ENCODE data around the gene LITAF. TPM values are rescaled to one million over a fixed set of nuclear protein-coding genes. Genes with fewer than 3 reads are reported as not detected.

The LITAF gene
- total RNA-seq, 6 donors from 2014 or later, result 65.8 to 281 (median 113) TPM

DNA sequence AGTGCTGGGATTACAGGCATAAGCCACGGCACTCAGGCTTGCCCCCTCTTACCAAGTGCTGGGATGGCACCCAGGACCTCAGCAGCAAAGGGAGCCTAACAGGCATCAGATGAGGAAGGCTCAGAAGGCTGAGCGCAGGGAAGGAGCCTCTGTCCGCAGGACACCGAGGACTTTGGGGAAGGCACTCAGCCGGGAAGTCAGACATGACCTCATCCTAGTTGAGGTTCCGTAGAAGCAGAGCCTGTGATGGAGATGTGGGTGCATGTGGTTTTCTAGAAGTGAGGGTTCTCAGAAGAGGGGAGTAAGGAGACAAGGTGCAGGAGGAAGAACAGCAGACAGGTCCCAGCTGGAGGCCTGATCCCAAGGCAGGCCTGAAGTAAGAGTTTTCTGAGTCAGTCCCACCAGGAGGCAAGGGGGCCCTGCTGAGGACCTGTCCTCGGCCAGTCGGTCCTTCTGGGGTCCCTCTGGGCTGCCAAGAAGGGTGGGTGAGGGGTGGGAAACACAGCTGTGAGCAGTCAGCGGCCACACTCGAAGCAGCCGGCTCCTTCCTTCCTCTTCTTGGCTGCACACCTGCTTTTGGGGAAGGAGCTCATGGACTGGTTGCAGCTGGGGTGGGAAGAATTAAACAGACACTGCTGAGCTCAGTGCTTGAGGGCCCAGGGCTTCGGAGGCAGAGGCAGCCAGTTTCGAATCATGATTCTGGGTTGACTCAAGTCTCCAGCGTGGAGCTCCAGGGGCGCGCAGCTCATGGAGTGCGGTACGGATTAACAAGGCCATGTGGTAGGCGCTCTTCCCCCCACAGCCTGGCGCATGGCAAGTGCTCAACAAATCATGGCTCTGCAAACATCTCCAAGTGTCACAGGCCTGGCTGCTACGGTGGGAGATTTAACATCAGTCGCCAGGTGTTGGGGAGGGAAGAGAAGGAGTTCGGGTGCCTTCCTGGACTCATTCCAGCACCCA lies 42.6 kb upstream of the LITAF start:
- TF ChIP-seq, protein P1, sequence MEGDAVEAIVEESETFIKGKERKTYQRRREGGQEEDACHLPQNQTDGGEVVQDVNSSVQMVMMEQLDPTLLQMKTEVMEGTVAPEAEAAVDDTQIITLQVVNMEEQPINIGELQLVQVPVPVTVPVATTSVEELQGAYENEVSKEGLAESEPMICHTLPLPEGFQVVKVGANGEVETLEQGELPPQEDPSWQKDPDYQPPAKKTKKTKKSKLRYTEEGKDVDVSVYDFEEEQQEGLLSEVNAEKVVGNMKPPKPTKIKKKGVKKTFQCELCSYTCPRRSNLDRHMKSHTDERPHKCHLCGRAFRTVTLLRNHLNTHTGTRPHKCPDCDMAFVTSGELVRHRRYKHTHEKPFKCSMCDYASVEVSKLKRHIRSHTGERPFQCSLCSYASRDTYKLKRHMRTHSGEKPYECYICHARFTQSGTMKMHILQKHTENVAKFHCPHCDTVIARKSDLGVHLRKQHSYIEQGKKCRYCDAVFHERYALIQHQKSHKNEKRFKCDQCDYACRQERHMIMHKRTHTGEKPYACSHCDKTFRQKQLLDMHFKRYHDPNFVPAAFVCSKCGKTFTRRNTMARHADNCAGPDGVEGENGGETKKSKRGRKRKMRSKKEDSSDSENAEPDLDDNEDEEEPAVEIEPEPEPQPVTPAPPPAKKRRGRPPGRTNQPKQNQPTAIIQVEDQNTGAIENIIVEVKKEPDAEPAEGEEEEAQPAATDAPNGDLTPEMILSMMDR (IDR thresholded peaks at IDR 0.05), result no peak
- TF ChIP-seq EP300 (IDR thresholded peaks at IDR 0.05), result peak in 1 of 4 donors; percentile 22
- TF ChIP-seq POLR2AphosphoS5 (IDR thresholded peaks at IDR 0.05), result peak; percentile 43 to 60
- Histone ChIP-seq H3K36me3 (no peaks in the 10 kb centered on the region), H3K4me3 (no peak overlapping the region), H3K4me1 (peaks cover 4 to 43% (median 33%) of the 10 kb centered on the region in 4 donors), H3K9me3 (no peaks in the 10 kb centered on the region), H3K27me3 (no peaks in the 10 kb centered on the region), H3K27ac (peak overlapping the region; percentile 77 to 81 (median 77))
- 56 to 70% methylated on average over 17 to 23 of the region's 23 CpGs for WGBS, 2 donors
- ATAC-seq (ENCODE audit: low FRiP score in 2 of 2) (peak; percentile 64), DNase-seq (peak in 1 of 2 donors; percentile 69)

DNA sequence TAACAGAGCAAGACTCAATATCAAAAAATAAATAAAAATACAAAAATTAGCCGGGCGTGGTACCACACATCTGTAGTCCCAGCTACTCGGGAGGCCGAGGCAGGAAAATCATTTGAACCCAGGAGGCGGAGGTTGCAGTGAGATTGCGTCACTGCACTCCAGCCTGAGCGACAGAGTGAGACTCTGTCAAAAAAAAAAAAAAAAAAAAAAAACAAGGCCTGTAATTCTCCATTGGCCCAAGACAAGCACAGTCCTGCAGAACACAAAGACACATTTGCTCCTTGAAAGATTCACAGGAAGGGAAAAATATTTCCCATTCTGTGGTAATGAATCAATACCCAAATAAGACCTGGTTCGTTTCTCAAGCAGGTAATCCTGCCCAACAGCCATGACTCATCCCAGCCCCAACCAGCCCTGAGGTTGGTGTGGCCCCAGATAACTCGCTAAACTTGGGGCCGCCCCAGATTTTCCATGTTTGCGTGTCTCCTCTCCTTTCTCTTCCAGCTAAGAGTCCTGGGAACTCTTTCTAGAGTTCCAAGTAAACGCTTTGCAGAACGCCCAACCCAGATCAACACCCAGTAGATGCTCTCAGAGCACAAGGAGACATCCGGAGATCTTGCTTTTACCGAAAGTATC lies 41.2 kb upstream of the LITAF start:
- Histone ChIP-seq H3K4me3 (no peak overlapping the region), H3K4me1 (peaks cover 4 to 38% (median 26%) of the 10 kb centered on the region in 4 donors), H3K27ac (peak overlapping the region; percentile 77 to 81 (median 77)), H3K27me3 (no peaks in the 10 kb centered on the region), H3K36me3 (no peaks in the 10 kb centered on the region), H3K9me3 (no peaks in the 10 kb centered on the region)
- no peak for ATAC-seq (ENCODE audit: low FRiP score in 2 of 2)
- TF ChIP-seq EP300 (IDR thresholded peaks at IDR 0.05) (no peak), POLR2A (IDR thresholded peaks at IDR 0.05) (no peak), POLR2AphosphoS5 (IDR thresholded peaks at IDR 0.05) (peak in 1 of 2 donors; percentile 24)
- peak in 1 of 2 donors; percentile 42 for DNase-seq
- 67% methylated on average over 15 of the region's 15 CpGs for WGBS, 2 donors

DNA sequence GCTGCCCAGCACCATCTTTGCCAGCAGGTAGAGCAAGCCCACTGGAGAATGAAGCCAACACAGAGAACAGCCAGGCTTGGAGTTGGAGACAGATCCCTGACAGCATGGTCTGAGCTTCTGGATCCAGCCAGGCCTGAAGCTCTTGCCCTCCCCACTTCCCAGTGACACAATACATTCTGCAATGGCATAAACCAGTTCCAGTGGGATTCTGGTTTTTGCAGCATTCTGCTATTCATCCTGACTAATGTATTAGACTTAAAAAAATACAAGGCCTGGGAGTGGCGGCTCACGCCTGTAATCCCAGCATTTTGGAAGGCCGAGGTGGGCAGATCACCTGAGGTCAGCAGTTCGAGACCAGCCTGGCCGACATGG lies 40.6 kb upstream of the LITAF start:
- H3K9me3 ChIP-seq, result no peaks in the 10 kb centered on the region
- ATAC-seq (ENCODE audit: low FRiP score in 2 of 2), result no peak
- DNase-seq, result no peak
- H3K27me3 ChIP-seq, result no peaks in the 10 kb centered on the region
- peak overlapping the region in 1 of 4 donors; percentile 67 for H3K27ac ChIP-seq
- no peaks in the 10 kb centered on the region for H3K36me3 ChIP-seq
- peaks cover 5 to 35% (median 22%) of the 10 kb centered on the region in 4 donors for H3K4me1 ChIP-seq
- WGBS, 2 donors, result 93 to 96% methylated on average over 5 of the region's 5 CpGs
- TF ChIP-seq, protein P1 (IDR thresholded peaks at IDR 0.05), result no peak
- TF ChIP-seq EP300 (IDR thresholded peaks at IDR 0.05) (no peak), POLR2AphosphoS5 (IDR thresholded peaks at IDR 0.05) (no peak), POLR2A (IDR thresholded peaks at IDR 0.05) (no peak)
- no peak overlapping the region for H3K4me3 ChIP-seq

DNA sequence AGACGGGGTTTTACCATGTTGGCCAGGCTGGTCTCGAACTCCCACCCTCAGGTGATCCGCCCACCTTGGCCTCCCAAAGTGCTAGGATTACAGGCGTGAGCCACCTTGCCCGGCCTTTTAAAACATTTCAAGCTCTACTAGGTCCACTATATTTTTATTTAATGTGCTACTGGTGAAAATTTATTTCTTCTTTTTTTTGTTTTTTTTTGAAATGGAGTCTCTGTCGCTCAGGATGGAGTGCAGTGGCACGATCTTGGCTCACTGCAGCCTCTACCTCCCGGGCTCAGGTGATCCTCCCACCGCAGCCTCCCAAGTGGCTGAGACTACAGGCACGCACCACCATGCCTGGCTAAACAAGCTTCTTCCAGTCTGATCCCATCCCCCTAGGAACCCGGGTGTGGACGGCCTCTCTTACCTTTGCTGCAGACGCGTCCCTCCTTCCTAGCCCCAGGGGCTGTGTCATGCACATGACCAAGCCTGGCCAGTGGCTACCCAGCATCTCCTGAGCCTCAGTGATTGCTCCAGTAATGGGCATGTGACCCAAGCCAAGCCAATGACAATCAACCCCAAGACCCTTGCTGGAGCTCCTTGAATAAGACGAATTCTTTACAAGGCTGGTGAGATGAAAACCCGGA lies 40.1 kb upstream of the LITAF start:
- Histone ChIP-seq H3K27me3 (no peaks in the 10 kb centered on the region), H3K9me3 (no peaks in the 10 kb centered on the region), H3K4me3 (no peak overlapping the region), H3K4me1 (peaks cover 8 to 36% (median 23%) of the 10 kb centered on the region in 4 donors), H3K36me3 (no peaks in the 10 kb centered on the region), H3K27ac (peak overlapping the region in 1 of 4 donors; percentile 67)
- TF ChIP-seq EP300 (IDR thresholded peaks at IDR 0.05), result no peak
- no peak for TF ChIP-seq POLR2A (IDR thresholded peaks at IDR 0.05)
- TF ChIP-seq, protein P1 (IDR thresholded peaks at IDR 0.05), result no peak
- no peak for TF ChIP-seq POLR2AphosphoS5 (IDR thresholded peaks at IDR 0.05)
- DNase-seq, result no peak
- WGBS, 2 donors, result 96% methylated on average over 14 to 16 of the region's 16 CpGs
- ATAC-seq (ENCODE audit: low FRiP score in 2 of 2), result no peak

DNA sequence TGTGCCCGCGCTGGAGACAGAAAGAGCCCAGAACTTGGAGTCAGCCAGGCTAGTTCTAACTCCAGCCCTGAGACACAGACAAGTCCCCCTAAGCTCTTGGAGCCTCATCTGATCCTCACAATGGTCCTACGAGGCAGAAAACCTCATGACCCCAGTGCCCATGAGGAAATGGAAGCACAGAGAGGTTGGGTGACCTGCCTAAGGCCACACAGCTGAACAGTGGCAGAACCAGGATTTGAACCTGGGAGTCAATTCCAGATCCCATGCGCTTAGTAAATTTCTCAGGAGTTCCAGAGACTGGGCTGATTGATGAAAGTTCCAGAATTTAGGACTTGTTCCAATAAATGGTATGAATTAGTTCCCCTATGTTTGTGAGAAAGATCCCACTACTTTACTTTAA lies 39.0 kb upstream of the LITAF start:
- Histone ChIP-seq H3K4me1 (peaks cover 13 to 42% (median 27%) of the 10 kb centered on the region in 4 donors), H3K9me3 (no peaks in the 10 kb centered on the region), H3K36me3 (no peaks in the 10 kb centered on the region), H3K27me3 (no peaks in the 10 kb centered on the region), H3K4me3 (no peak overlapping the region), H3K27ac (peak overlapping the region; percentile 74 to 85 (median 83))
- ATAC-seq (ENCODE audit: low FRiP score in 2 of 2), result no peak
- no peak for DNase-seq
- no peak for TF ChIP-seq EP300 (IDR thresholded peaks at IDR 0.05)
- no peak for TF ChIP-seq POLR2AphosphoS5 (IDR thresholded peaks at IDR 0.05)
- TF ChIP-seq POLR2A (IDR thresholded peaks at IDR 0.05), result no peak
- TF ChIP-seq, protein P1 (IDR thresholded peaks at IDR 0.05), result no peak
- WGBS, 2 donors, result 76 to 86% methylated on average over 4 of the region's 4 CpGs
